Measurements from ENCODE around the gene EML2.

DNA sequence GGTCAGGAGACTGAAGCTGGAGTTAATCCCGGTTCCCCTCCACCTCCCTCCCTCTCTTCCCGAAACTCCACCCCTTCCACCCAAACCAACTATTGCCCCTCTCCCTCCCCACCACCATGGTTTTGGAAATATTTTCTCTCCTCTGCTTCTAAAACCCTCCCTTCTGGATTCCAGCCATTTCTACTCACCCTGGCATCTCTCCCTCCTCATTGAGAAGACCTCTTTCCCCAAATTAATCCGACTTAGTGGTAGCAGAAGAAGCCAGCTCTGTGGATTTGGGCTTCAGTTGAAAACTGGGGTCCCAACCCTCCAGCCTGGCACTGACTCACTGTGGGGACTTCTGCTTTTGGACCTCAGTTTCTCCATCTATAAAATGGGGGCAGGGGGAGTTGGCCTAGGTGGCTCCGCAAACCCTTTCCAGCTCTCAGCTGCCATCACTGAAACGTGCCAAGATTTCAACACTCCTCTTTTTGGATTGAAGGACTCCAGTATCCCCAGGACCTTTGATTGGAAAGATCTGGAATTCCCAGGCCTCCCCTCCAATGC is 38.8 kb downstream of the EML2 start:
- no peak for TF ChIP-seq BHLHE40 (IDR thresholded peaks at IDR 0.05; ENCODE audit: low read depth, low read length)
- TF ChIP-seq, protein P1, sequence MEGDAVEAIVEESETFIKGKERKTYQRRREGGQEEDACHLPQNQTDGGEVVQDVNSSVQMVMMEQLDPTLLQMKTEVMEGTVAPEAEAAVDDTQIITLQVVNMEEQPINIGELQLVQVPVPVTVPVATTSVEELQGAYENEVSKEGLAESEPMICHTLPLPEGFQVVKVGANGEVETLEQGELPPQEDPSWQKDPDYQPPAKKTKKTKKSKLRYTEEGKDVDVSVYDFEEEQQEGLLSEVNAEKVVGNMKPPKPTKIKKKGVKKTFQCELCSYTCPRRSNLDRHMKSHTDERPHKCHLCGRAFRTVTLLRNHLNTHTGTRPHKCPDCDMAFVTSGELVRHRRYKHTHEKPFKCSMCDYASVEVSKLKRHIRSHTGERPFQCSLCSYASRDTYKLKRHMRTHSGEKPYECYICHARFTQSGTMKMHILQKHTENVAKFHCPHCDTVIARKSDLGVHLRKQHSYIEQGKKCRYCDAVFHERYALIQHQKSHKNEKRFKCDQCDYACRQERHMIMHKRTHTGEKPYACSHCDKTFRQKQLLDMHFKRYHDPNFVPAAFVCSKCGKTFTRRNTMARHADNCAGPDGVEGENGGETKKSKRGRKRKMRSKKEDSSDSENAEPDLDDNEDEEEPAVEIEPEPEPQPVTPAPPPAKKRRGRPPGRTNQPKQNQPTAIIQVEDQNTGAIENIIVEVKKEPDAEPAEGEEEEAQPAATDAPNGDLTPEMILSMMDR (conservative IDR thresholded peaks at IDR 0.05; ENCODE audit: low read depth, low read length) = no peak
